Omental fat pad (tissue), 4 donors: ENCODE data around the gene CDH23. TPM values are rescaled to one million over a fixed set of nuclear protein-coding genes. Genes with fewer than 3 reads are reported as not detected.

ENCODE experiments used
- ATAC-seq: fragments of 150-250 bp; one replicate; pipeline ENCODE4 v1.9.1; 2016; ENCODE audit warnings: mild to moderate bottlenecking, moderate library complexity; ENCODE audit not compliant: low FRiP score
- DNase-seq: peaks from one replicate; pipeline ENCODE4 v3.0.0-alpha.2; 2019; ENCODE audit warnings: low spot score
- CTCF ChIP-seq, 3 donors: fragments of 450-650 bp; IDR thresholded peaks; one replicate each; pipeline ENCODE4 v1.5.1; 2016 to 2017; ENCODE audit warnings: antibody characterized with exemption in 3 of 3, mild to moderate bottlenecking in 3 of 3, moderate library complexity in 2 of 3
- total RNA-seq, 4 donors: library from RNA; depleted of rRNA; stranded (reverse); fragments of >200 nt; gene quantifications; one replicate each; pipeline ENCODE4 v1.1.0, GENCODE V29; 2016

Gene CDH23
- total RNA-seq, 4 donors from 2014 or later, result 25.3 to 41.9 (median 34.4) TPM

GRCh38 chr10:71725998-71726579 lies 329.4 kb downstream of the CDH23 start:
- DNase-seq, result no peak
- ATAC-seq, result peak; percentile 34
- no peak for TF ChIP-seq CTCF (IDR thresholded peaks at IDR 0.05)

- no peak for ATAC-seq
- no peak for DNase-seq
- TF ChIP-seq CTCF (IDR thresholded peaks at IDR 0.05), result no peak
Measured at GRCh38 chr10:71726580-71727104, 329.9 kb downstream of the CDH23 start.

GRCh38 chr10:71727105-71727737 lies 330.5 kb downstream of the CDH23 start:
- no peak for ATAC-seq
- no peak for TF ChIP-seq CTCF (IDR thresholded peaks at IDR 0.05)
- no peak for DNase-seq

GRCh38 chr10:71727738-71728737 lies 331.3 kb downstream of the CDH23 start:
- no peak for ATAC-seq
- DNase-seq, result no peak
- TF ChIP-seq CTCF (IDR thresholded peaks at IDR 0.05), result no peak

- ATAC-seq, result no peak
- no peak for DNase-seq
- TF ChIP-seq CTCF (IDR thresholded peaks at IDR 0.05), result no peak
Measured at GRCh38 chr10:71729161-71729636, 332.5 kb downstream of the CDH23 start.

- TF ChIP-seq CTCF (IDR thresholded peaks at IDR 0.05), result no peak
- no peak for ATAC-seq
- DNase-seq, result no peak
Measured at GRCh38 chr10:71731791-71732190, 335.1 kb downstream of the CDH23 start.
